HG03432 (cell line): ENCODE measurements around the gene TMEM44.

ENCODE experiments used
- ATAC-seq: cut with Tn5 transposase; IDR thresholded peaks from one replicate; pipeline ENCODE4 v1.9.1; 2021; ENCODE audit warnings: mild to moderate bottlenecking, moderate library complexity; ENCODE audit not compliant: unreplicated experiment

Gene TMEM44

GRCh38 chr3:194584320-194584776 lies 48.9 kb downstream of the TMEM44 start:
- ATAC-seq = no peak

- no peak for ATAC-seq
Observed at GRCh38 chr3:194582196-194582905, 50.9 kb downstream of the TMEM44 start.

GRCh38 chr3:194579091-194579606 lies 54.1 kb downstream of the TMEM44 start:
- ATAC-seq = no peak

- no peak for ATAC-seq
Observed at GRCh38 chr3:194577986-194578905, 55.0 kb downstream of the TMEM44 start.

DNA sequence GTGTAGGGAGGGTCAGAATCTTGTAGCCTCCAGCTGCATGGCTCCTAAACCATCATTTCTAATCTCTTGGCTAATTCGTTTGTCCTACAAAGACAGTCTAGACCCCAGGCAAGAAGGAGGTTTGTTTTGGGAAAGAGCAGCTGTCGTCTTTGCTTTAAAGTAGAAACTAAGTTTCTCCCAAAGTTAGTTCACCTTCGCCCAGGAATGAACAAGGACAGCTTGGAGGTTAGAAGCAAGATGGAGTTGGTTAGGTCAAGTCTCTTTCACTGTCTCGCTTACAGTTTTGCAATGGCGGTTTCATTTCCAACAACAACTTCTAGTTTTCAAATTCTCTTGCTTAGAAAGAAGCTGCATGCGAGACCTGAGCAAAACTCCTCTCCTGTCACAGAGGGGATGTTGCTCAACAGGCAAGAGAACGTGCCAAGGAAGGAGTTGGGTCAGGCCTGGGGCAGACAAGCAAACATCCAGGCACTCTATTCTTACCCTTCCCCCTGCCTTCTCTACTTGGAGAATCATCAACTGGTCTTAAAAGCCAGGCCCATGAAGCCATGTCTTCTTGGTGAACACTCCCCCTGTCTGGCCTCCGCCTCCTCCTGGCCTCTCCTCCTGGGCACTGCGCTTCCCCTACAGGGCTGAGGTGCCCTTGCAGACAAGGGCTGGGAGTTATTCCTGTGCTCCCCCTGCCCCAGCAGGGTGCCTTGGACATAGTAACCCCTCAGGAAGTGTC lies 57.6 kb downstream of the TMEM44 start:
- no peak for ATAC-seq

GRCh38 chr3:194574639-194575483 lies 58.4 kb downstream of the TMEM44 start:
- ATAC-seq = no peak

DNA sequence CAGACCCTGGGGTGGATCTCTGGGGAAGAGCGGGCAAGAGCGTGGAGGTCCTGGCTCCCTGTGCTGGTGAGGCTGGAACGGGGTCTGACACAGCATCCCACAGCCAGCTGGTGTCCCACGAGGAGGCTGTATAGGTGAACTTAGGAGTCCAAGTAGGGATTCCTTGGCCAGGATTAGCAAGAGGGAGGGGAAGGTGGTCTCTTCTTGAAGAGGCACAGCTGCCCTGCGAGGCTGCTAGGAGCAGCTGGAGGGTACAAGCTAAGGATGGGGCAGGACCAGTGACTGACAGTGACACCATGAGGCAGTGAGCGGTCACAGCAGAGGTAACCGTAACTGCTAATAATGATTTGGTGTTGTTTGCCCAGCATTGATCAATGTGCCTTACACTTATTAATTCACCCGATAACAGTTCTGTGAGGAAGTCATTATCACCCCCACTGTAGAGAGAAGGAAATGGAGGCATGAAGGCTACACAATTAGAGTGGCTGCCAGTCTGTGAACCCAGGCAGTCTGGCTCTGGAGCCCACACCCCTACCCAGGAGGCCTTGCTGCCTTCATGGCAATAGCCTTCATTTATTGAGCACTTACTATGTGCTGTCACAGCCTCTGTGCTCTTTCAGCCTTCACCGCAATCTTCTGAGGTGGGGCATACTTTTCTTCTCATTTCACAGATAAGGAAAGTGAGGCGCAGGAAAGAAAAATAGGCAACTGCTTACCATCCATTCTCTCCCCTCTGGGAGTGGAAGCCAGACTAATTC lies 59.4 kb downstream of the TMEM44 start:
- peak; percentile 86 for ATAC-seq

DNA sequence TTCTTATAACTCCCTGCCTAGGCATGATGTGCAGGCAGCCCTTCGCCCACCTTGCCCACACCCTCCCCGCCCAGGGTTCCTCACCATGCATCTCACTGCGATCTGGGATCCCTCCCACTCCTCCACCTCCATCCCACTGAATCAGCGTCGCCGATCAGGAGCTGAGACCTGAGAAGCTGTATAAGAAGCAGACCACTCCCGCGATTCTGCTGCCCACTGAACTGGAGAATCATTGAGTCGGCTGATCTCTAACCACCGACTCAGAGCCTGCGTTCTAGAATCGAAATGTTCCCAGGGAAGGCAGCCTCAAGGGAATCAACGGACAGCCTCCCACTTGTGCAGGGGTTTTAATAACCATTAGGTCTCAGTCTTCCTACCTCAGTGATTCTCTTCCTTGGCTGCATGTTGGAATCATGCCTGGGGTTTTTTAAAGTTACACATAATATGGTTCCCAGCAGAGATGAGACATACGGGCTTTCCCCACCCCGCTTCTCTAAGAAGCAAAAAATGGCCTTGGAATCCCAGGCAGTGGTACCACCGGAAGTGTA lies 60.2 kb downstream of the TMEM44 start:
- ATAC-seq = no peak

DNA sequence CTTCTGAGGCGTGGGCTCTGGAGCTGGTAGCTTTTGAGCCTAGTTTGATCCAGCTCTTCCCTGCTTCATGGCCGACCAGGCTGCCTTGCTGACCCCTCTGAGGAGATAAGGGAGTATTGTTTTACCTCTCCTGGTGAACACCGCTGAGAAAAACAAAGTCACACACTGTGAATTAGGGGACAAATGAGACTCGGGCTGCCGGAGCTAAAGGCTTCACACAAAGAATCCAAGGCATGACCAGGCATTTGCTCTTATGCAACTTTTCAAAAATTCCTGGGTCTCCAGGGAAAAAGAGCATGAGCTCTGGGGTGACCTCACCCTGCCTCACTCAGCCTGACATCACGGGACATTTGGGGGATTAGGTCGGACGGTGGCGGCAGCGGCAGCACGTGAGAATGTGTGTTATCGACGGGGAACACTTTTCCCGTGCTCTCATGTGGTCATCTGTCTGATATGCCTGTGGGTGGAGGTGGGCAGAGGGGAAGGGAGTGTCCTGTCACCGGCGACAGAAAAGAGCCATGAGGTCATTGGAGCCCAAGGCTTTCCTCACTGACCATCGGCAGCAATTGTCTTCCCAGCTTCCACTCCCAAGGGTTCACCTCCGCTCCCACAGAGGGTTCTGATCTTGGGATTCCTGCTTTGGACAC lies 61.0 kb downstream of the TMEM44 start:
- no peak for ATAC-seq

DNA sequence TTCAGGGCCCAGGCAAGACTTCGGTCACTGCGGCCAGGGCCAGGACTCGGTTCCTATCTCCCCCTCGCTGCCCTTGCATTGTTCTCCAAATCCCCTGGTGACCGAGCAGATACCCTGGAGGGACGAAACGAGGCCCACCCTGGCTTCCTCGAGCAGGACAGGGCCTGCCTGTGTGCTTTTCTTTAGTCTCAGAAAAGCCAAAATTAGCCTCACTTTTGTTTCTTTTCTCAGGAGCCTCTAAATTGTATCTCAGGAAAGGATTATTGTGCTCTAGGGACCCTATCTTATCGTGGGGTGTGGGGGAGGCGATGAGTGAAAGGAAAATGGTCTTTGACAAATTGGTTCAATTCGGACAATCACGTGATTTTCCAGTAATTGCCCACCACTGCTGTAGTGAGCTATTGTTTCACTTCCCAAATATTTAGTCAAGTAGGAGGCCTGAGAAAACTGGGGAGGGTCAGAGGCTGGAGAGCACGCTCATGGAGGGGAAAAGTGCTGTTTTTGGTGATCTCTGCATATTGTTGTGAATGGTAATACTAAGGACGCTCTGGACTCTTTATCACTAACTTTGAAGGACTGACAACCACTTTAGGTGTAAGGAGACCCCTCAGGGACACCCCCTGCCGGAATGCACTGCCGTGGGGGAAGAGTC lies 61.6 kb downstream of the TMEM44 start:
- no peak for ATAC-seq

GRCh38 chr3:194570898-194571297 lies 62.3 kb downstream of the TMEM44 start:
- no peak for ATAC-seq

DNA sequence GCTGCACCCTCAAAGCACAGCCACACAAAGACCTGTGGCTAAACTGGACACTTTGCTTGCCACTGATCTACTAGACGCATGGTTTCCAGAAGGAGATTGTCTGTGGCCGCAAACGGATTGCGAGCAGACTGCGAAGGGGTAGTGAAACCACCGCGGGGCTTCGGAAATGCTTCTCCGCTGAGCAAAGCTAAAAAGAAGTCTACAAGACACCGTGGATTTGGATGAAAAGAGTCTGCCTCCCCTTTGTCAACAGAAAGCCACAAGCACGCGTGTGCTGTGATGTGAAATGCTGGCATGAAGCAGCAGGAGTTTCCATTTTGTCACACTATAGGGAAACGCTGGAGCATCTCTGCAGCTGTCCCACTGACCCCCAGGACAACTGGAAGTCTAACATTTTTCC lies 63.0 kb downstream of the TMEM44 start:
- ATAC-seq = no peak

- ATAC-seq = no peak
Observed at GRCh38 chr3:194569252-194569651, 64.0 kb downstream of the TMEM44 start.

GRCh38 chr3:194565597-194566190 lies 67.5 kb downstream of the TMEM44 start:
- no peak for ATAC-seq

GRCh38 chr3:194562986-194563385 lies 70.2 kb downstream of the TMEM44 start:
- no peak for ATAC-seq

- ATAC-seq = no peak
Observed at GRCh38 chr3:194561306-194561974, 71.8 kb downstream of the TMEM44 start.

- ATAC-seq = no peak
Observed at GRCh38 chr3:194560047-194560446, 73.2 kb downstream of the TMEM44 start.
